Fibroblast of mammary gland (primary cell): ENCODE data around the gene NOXO1.

ENCODE experiments used
- DNase-seq: peaks from one replicate; pipeline ENCODE4 v3.0.0-alpha.2; 2010; ENCODE audit warnings: low read depth
- H3K4me3 ChIP-seq: 2 replicates; pipeline ENCODE4 v1.5.1; 2011; ENCODE audit warnings: low read depth, mild to moderate bottlenecking, low read length, moderate library complexity; ENCODE audit not compliant: control insufficient read depth
- TF ChIP-seq, protein P1 (sequence below): conservative IDR thresholded peaks from 2 replicates; pipeline ENCODE4 v1.5.1; 2011; ENCODE audit warnings: low read depth, low read length, inconsistent platforms; ENCODE audit not compliant: control insufficient read depth, insufficient read depth

The NOXO1 gene

DNA sequence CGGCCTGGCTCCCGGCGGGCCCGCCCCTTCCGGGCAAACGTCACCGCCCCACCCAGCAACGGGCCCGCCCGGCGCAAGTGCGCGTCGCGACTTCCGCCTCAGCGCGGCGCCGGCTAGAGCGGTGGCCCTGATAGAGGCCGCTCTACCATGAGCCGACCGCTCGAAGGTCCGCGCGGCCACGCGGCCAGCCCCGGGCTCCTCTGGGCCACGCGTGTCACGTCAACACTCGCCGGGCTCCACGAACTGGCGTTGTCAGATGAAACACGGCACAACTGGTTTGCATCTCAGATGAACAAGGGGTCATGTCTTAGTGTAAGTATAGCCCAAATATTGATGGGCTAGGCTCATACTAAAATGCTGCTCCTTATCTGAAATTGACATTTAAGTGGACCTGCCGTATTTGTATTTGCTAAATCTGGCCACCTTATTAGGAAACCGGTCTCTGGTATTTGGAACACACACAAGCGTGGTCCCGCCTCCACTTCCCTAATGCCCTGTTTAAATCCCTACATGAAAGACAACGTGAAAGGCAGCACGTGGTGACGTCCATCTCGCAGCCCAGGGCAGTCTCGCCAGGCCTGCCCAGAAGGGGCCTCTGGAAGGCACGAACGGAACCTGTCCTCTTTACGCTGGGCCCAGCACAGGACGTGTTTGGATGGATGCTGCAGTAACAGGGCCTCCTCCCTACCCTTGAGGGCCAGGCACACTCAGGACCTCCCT is 28.7 kb upstream of the NOXO1 start, which contains the start of gene ZNF598:
Gene ZNF598 (minus strand): TSS at position 31 of the 720 bp plus-strand sequence.
- DNase-seq, result peak; percentile 77
- peak within 1 kb of the TSS; percentile 81 for H3K4me3 ChIP-seq
- TF ChIP-seq, protein P1, sequence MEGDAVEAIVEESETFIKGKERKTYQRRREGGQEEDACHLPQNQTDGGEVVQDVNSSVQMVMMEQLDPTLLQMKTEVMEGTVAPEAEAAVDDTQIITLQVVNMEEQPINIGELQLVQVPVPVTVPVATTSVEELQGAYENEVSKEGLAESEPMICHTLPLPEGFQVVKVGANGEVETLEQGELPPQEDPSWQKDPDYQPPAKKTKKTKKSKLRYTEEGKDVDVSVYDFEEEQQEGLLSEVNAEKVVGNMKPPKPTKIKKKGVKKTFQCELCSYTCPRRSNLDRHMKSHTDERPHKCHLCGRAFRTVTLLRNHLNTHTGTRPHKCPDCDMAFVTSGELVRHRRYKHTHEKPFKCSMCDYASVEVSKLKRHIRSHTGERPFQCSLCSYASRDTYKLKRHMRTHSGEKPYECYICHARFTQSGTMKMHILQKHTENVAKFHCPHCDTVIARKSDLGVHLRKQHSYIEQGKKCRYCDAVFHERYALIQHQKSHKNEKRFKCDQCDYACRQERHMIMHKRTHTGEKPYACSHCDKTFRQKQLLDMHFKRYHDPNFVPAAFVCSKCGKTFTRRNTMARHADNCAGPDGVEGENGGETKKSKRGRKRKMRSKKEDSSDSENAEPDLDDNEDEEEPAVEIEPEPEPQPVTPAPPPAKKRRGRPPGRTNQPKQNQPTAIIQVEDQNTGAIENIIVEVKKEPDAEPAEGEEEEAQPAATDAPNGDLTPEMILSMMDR, result no peak

DNA sequence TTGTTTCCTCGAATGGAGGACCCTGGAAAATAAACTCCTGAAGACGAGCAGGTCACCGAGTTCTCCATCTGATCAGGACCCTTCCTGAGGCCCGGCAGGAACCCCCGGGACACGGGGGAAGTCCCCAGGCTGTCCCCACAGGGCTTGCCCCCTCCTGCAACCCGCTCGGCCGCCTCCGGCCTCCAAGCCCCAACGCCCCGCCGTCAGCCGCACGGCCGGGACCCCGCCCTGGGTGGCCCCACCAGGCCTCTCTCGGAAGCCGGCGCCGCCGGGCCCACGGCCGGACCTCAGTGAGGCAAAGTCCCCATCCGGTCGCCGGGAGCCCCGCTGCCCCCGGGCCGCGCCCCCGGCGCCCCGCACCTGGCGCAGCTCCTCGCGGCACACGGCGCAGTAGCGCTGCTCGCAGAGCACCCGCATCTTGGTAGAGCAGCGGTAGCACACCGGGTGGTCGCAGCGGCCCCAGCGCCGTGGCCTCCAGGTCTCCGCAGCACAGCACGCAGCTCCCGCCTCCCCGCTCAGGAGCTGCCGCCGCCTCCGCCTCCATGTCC is 28.0 kb upstream of the NOXO1 start:
- no peak for DNase-seq
- TF ChIP-seq, protein P1, result no peak
- H3K4me3 ChIP-seq, result peak overlapping the region; percentile 63

DNA sequence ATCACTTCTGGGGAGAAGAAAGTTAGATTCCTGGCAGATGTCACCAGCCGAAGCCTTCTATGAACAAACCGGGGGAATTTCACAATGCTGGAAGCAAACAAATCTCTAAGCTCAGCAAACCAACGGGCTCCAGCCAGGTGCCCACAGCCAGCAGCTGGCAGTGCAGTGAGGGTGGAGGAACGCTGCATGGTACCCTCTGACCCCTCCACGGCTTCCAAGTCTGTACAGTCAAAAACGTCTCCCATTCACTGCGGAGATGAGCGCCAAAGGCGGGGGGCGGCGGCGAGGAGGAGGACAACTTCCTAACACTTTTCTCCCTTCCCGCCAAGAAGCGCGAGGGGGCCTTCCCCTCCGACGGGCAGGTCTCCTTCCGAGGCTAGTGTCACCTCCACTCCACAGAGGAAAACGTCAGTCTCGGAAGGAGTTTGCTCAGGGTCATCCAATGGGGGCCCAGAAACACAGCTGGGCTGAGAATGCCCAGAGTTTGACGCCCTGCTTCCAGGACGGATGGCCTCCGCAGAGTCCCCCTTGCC is 27.4 kb upstream of the NOXO1 start:
- H3K4me3 ChIP-seq, result peak overlapping the region; percentile 63
- TF ChIP-seq, protein P1, result no peak
- peak; percentile 55 for DNase-seq

DNA sequence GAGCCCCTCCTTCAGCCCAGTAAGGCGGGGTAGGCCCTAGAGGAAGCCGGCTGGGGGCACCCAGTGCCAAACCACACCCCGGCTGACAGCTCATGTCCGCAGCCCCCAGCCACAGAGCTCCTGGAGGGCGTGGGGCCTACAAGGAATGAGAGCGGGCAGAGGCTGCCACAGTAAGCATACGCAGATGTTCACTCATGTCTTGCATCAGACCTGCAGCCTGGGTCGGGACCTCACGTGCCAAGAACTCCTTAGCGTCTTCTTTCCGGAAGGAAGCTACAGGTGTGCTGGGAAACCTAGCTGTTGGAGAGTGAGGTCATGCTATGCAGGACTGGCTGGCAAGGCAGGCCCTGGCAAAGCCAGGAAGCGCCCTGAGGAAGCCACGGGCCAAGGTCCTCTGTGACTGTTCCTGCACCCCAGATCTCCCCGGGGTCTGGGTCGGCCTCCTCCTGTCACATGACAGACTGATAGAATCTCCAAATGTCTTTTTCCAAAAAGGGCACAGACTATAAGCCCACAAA is 26.8 kb upstream of the NOXO1 start:
- DNase-seq, result peak; percentile 89
- peak overlapping the region; percentile 63 for H3K4me3 ChIP-seq
- TF ChIP-seq, protein P1, result no peak

DNA sequence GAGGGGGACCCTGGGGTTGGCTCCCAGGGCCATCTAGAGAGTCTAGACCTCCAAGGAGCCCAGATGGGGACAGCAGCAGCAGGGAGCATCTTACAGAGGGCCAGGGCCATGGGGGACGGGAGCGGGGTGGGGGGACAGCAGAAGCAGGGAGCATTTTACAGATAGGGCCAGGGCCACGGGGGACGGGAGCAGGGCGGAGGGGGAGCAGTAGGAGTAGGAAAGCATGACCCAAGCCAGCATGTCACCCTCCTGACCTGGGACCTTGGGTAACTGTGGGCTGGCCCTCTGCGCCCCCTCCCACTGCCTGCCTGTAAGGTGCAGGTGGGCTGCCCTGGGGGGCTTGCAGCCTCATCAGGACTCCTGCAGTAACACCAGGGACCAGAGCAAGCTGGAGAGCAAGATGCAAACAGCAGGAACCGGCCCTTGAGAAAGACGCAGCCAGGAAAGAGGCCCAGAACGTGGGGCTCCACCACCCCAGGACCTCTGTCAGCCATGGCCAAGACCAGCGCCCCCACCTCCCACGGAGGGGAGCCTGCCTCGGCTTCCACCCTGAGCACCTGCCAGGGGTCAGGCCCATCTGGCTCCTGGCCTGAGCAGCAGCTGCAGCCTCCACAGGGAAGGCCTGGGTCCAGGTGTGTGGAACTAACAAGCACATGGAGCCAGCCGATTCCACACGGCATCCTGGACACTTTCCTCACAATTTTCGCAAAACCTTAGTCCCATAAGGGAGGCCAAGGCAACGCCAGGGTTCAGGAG is 26.0 kb upstream of the NOXO1 start:
- H3K4me3 ChIP-seq, result peak overlapping the region; percentile 63
- TF ChIP-seq, protein P1, result no peak

DNA sequence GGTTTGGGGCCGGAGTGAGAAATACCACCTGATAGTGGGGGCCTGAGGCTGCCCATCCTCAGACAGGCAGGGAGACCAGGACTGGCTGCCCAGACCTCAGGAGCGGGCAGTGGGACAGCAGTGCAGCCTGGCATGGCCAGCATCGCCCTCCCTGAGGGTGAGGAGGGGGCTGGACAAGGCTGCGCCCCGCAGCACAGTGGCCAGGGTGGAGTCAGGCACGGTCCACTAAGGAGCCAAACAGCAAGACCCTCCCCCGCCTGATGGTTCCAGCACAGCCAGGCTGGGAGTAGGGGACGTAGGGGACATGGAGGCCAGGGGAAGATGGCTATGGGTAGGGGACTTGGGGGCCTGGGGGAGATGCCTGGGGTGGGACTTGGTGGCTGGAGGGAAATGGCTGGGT is 25.0 kb upstream of the NOXO1 start:
- H3K4me3 ChIP-seq, result no peak overlapping the region
- TF ChIP-seq, protein P1, result no peak
- no peak for DNase-seq

More for the DNA sequence above, 26.0 kb upstream of the NOXO1 start:
- DNase-seq, result no peak
